SK-N-MC (cell line): ENCODE measurements around the gene C1orf116.

Experiments
- EZH2 ChIP-seq: fragments of 200-600 bp; sonication (generic); IDR thresholded peaks from one replicate; pipeline ENCODE4 v1.6.1; 2017; ENCODE audit warnings: antibody characterized with exemption
- POLR2AphosphoS5 ChIP-seq: IDR thresholded peaks from 2 replicates; pipeline ENCODE4 v1.6.1; 2012; ENCODE audit warnings: mild to moderate bottlenecking, low read depth, low read length, borderline replicate concordance

DNA sequence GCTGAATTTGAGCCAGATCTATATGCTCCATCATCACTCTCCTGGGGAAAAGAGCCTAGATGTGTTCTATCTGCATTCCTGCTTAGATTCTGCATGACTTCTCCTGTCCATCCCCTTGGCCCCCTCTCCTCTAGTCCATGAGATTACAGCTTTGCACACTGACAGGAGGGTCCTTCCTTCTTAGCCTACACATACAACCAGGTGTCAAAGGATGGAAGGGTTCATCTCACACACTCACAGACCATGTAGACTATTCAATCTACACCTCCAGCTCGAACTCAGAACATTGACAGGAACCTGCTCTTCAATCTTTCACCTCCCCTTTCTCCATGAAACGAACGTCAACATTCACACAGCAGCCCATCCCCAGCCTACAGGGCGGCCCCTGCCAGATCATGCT, 13.8 kb downstream of the C1orf116 start:
- TF ChIP-seq POLR2AphosphoS5 (no peak), EZH2 (no peak)
